ENCODE measurements around the gene CARD10. TPM values are rescaled to one million over a fixed set of nuclear protein-coding genes. Genes with fewer than 3 reads are reported as not detected.

Gene CARD10
- polyA plus RNA-seq, 1 donor from 2014 or later = not detected

- no peak overlapping the region for H3K27ac Mint-ChIP-seq
- H3K9me3 Mint-ChIP-seq = peaks cover 3 to 7% (median 6%) of the 10 kb centered on the region in 3 donors
Observed at GRCh38 chr22:37445501-37445900, 73.7 kb downstream of the CARD10 start.

GRCh38 chr22:37443977-37444376 lies 75.2 kb downstream of the CARD10 start:
- Mint-ChIP-seq H3K4me3 (peak overlapping the region in 1 of 4 donors; percentile 28), H3K9me3 (peaks cover 3 to 8% (median 7%) of the 10 kb centered on the region in 3 donors), H3K27me3 (peaks cover 11% of the 10 kb centered on the region), H3K36me3 (peaks cover 4% of the 10 kb centered on the region), H3K27ac (no peak overlapping the region), H3K4me1 (peaks cover 0 to 5% (median 0%) of the 10 kb centered on the region in 3 donors)

More at GRCh38 chr22:37445501-37445900, 73.7 kb downstream of the CARD10 start:
- peaks cover 10% of the 10 kb centered on the region for H3K27me3 Mint-ChIP-seq
- H3K4me1 Mint-ChIP-seq = peaks cover 0 to 3% (median 0%) of the 10 kb centered on the region in 3 donors
- H3K36me3 Mint-ChIP-seq = peaks cover 5% of the 10 kb centered on the region
- no peak overlapping the region for H3K4me3 Mint-ChIP-seq

GRCh38 chr22:37443086-37443485 lies 76.1 kb downstream of the CARD10 start:
- H3K4me1 Mint-ChIP-seq = peaks cover 0 to 4% (median 0%) of the 10 kb centered on the region in 3 donors
- H3K27me3 Mint-ChIP-seq = peaks cover 9% of the 10 kb centered on the region
- H3K4me3 Mint-ChIP-seq = no peak overlapping the region

GRCh38 chr22:37442537-37442936 lies 76.7 kb downstream of the CARD10 start:
- Mint-ChIP-seq H3K27ac (no peak overlapping the region), H3K36me3 (peaks cover 4% of the 10 kb centered on the region), H3K27me3 (peaks cover 5% of the 10 kb centered on the region), H3K4me3 (no peak overlapping the region), H3K4me1 (peaks cover 0 to 4% (median 0%) of the 10 kb centered on the region in 3 donors), H3K9me3 (peaks cover 3 to 8% (median 7%) of the 10 kb centered on the region in 3 donors)

More at GRCh38 chr22:37443086-37443485, 76.1 kb downstream of the CARD10 start:
- H3K27ac Mint-ChIP-seq = no peak overlapping the region
- peaks cover 4% of the 10 kb centered on the region for H3K36me3 Mint-ChIP-seq
- peaks cover 3 to 8% (median 7%) of the 10 kb centered on the region in 3 donors for H3K9me3 Mint-ChIP-seq

- peaks cover 3 to 8% (median 7%) of the 10 kb centered on the region in 3 donors for H3K9me3 Mint-ChIP-seq
- no peak overlapping the region for H3K4me3 Mint-ChIP-seq
- peaks cover 7% of the 10 kb centered on the region for H3K27me3 Mint-ChIP-seq
- H3K27ac Mint-ChIP-seq = no peak overlapping the region
- peaks cover 0 to 4% (median 0%) of the 10 kb centered on the region in 3 donors for H3K4me1 Mint-ChIP-seq
- peaks cover 4% of the 10 kb centered on the region for H3K36me3 Mint-ChIP-seq
Observed at GRCh38 chr22:37442135-37442534, 77.1 kb downstream of the CARD10 start.

- Mint-ChIP-seq H3K4me3 (no peak overlapping the region), H3K4me1 (peaks cover 0 to 4% (median 0%) of the 10 kb centered on the region in 3 donors), H3K27ac (no peak overlapping the region), H3K27me3 (peaks cover 7% of the 10 kb centered on the region), H3K9me3 (peaks cover 3 to 8% (median 7%) of the 10 kb centered on the region in 3 donors), H3K36me3 (peaks cover 4% of the 10 kb centered on the region)
Observed at GRCh38 chr22:37440875-37441274, 78.3 kb downstream of the CARD10 start.

Other genes with a start within 250 kb of the CARD10 start
- gene CYTH4, start 236.9 kb downstream of the CARD10 start, polyA plus RNA-seq = 70.8 TPM
- not detected for gene ELFN2, start 91.9 kb downstream of the CARD10 start, polyA plus RNA-seq
- 212 TPM for gene MFNG, start 33.0 kb downstream of the CARD10 start, polyA plus RNA-seq
- 0.19 TPM for gene CDC42EP1, start 41.1 kb upstream of the CARD10 start, polyA plus RNA-seq
- gene LGALS2, start 60.7 kb upstream of the CARD10 start, polyA plus RNA-seq = 0.63 TPM
- gene GGA1, start 89.4 kb upstream of the CARD10 start, polyA plus RNA-seq = 31.3 TPM
- gene SH3BP1, start 120.3 kb upstream of the CARD10 start, polyA plus RNA-seq = 14.7 TPM
- 2.4 TPM for gene PDXP, start 139.3 kb upstream of the CARD10 start, polyA plus RNA-seq
- gene LGALS1, start 156.2 kb upstream of the CARD10 start, polyA plus RNA-seq = 314 TPM
- 47.0 TPM for gene NOL12, start 166.9 kb upstream of the CARD10 start, polyA plus RNA-seq
- gene TRIOBP, start 177.6 kb upstream of the CARD10 start, polyA plus RNA-seq = 16.1 TPM

Measured in IgD-negative memory B cell (primary cell).